NCI-H1092 treated with DMSO at 0.1 percent for 48 hours (cell line): Measurements from ENCODE around the gene WDR76.

Source experiments
- DNase-seq: peaks from one replicate; lab custom pipeline; 2025; lab: John Stamatoyannopoulos, UW

WDR76 gene

DNA sequence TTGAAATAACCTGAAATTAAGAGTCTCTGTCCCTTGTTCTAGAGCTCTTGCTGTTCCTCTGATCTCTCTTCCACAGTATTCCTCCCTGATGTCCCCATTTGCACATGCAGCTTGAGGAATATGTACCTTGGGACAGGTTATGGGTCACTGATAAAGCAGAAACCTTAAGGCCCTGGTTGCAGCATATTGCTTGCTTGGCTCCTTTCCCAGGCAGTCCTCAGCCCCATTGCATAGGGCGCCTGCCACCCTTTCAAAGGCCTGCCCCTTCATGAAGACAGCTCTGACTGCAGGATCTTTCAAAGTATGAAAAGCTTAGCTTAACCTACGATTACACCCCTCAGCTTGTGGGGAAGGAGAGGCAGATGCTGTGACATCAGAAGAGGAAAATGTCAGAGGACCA is 51.6 kb downstream of the WDR76 start:
- DNase-seq, result no peak

- DNase-seq, result no peak
Observed at GRCh38 chr15:43879386-43880355, 52.9 kb downstream of the WDR76 start.

DNA sequence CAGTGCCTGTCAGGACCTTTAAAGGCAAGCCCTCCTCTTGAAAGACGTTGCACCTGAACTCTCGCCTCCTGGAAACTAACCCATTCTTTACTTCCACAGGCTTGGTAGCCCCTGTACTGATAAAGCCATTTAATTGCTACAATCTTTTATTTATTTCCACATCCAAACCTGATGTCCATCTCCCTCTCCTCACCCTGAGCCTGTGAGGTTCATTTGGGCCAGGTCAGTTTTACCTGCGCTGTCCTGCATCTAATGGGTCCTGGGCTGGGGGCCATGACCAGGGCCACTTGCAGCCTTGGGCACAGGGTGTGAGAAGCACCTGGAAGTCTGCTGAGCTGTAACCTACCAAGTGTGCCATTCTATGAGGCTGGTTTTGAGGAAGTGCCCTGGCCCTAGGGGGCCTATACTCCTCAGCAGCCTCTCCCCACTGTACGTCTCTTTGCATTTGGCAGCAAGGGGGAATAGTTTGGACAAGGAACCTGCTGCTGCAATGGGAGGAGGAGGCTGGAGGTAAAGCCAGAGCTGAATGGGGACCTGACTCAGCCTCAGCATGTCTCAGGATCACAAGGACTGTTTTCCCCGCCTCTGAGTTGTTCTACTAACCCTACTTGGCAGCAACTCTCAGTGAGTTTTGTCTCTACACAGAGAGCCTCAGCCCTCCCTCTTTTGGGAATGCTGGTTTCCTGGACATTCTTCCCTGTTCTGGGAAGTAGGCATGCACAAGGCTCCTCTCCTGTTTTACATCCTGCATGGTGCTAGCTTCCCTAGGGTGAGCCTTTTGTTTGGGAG is 53.8 kb downstream of the WDR76 start:
- DNase-seq, result no peak

DNA sequence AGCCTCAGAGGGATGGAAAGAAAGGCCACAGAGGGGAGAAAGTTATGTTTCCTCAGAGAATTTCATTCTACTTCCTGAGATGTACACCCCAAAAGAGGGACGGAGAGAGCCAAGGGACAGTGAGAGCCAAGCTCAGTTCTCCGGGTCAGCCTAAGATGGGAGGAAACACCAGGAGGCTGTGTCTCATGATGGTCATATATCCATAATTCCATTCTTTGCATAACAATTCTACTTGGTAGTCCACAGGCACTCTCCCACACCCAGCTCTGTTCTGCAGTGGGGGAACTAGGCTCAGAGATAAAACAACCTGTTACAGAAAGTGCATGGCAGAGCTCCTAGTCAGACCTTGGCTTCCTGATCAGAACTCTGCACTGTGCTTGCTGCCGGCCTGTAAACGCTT is 54.4 kb downstream of the WDR76 start:
- DNase-seq, result no peak

- DNase-seq, result no peak
Observed at GRCh38 chr15:43881944-43882343, 55.1 kb downstream of the WDR76 start.

GRCh38 chr15:43883571-43883970 is 56.8 kb downstream of the WDR76 start:
- no peak for DNase-seq

DNA sequence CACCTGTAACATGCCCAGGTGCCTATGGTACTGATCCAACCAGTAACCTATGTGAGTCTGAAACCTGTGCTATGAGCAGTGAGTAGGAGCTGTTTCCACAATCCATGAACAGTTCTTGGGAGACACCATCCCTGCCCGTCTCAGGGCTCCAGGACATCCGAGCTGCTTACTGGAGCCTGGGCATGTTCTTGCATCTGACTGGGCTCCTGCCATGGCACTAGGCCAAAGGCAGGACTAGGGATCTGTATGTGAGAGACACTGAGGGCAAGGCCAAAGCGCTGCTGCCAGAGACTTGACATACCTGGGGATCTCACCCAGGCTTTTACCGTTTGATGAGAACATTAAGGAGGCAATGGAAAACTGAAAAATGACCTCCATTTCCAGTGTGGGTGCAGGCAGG is 59.8 kb downstream of the WDR76 start:
- DNase-seq, result no peak

- no peak for DNase-seq
Observed at GRCh38 chr15:43887901-43888300, 61.1 kb downstream of the WDR76 start.

GRCh38 chr15:43889042-43889441 is 62.2 kb downstream of the WDR76 start:
- no peak for DNase-seq

GRCh38 chr15:43893956-43894355 is 67.2 kb downstream of the WDR76 start:
- DNase-seq, result no peak

DNA sequence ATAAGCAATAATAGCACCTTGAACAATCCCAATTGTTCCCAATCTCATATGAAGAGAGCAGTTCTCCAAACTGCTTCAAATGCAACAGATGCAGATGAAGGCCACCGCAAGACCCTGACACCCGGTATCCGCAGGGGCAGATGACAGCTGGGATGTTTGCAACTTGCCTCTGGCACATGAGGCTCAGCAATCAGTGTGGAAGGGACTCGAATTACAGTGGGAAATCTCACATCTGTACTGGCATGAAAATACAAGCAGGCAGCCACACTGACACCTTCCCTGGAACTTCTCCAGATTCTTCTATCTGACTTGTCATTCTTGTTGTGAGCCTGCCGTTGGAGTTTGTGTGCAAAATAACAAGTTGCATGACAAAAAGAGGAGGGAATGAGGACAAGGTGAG is 68.8 kb downstream of the WDR76 start:
- DNase-seq, result no peak

- DNase-seq, result no peak
Observed at GRCh38 chr15:43896543-43896942, 69.7 kb downstream of the WDR76 start.

- DNase-seq, result no peak
Observed at GRCh38 chr15:43898891-43899290, 72.1 kb downstream of the WDR76 start.

GRCh38 chr15:43899928-43900327 is 73.1 kb downstream of the WDR76 start:
- DNase-seq, result no peak

GRCh38 chr15:43900996-43901395 is 74.2 kb downstream of the WDR76 start:
- no peak for DNase-seq

DNA sequence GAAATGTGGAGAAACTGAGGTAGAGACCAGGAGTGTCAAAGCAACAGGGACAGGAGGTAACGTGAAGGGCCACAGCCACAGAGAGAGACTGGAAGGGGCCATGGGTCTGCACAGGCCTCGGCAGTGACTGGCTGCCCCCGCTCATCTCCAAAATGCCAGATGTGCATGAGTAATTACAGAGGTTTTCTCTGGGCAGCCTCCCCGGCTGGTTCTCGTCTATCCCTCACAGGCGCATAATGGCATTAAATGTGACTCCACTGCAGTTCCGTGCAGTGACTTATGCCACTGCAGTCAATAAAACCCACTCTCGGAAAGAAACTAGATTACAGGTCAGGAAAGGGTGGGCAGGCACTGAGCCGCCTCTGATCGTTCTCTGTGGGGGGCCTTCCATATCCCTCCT is 74.7 kb downstream of the WDR76 start:
- DNase-seq, result no peak

DNA sequence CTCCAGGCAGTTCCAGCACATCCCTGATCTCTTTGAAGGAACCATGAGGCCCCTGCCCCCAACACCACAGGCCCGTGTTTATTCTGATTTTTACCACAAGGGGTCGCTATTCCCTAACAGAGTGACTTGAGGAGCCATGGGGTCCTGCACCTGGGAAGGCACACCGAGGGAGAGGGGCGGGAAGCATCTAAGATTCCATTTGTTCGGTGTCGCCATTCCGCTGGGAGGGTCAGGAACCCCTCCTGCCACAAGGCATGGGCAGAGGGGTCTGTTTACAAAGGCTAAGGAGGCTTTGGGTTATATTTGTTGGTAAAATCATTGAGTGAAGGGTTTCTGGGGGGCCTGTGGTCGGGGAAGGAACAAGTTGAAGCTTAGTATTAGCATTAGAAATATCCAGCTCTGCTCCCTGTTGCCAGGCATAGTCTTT is 77.1 kb downstream of the WDR76 start:
- DNase-seq, result peak; percentile 40

GRCh38 chr15:43905755-43906154 is 79.0 kb downstream of the WDR76 start:
- no peak for DNase-seq

GRCh38 chr15:43908516-43909050 is 81.8 kb downstream of the WDR76 start:
- DNase-seq, result no peak

DNA sequence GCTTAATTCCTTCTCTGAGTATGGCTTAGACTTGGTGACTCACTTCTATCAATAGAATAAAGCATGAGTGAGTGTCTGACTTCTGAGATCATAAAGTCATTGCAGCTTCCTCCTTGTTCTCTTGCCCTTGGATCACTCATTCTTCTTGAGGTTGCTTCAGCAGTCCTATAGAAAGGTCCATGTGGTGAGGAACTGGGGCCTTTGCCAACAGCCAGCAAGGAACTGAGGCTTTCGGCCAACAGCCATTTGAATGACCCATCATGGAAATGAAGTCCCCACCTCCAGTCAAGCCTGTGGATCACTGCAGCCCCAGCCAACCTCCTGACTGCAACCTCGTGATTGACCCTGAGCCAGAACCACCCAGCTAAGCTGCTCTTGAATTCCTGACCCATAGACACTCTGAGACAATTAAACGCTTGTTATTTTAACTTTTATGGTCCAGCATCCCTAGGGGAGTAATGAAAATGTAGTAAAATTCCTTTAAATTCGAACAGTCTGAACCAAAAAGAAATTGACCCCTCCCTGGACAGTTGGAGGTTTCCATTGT is 84.5 kb downstream of the WDR76 start:
- DNase-seq, result no peak

DNA sequence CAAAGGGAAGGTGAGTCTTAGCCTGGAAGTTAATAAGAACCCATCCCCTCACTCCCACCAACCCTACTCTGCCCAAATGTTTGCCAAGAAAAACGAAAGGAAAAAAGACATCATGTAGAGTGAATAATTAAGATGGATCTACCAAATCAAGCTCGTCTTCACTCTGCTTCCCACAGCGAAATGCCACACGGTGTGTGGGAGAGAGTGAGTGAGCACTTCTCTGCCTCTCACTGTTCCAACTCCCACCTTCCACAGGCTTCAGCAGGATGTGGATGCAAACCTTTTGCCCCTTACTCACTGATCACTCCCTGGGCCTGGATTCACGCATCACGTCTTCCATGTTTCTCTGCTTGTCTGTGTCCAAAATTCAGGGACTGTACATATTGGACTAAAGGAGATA is 85.4 kb downstream of the WDR76 start:
- DNase-seq, result no peak

GRCh38 chr15:43913026-43913780 is 86.4 kb downstream of the WDR76 start:
- DNase-seq, result no peak
